Suprapubic skin (tissue), 4 donors: ENCODE data around the gene MAD2L1. TPM values are rescaled to one million over a fixed set of nuclear protein-coding genes. Genes with fewer than 3 reads are reported as not detected.

ENCODE experiments used
- DNase-seq, 2 donors: peaks; one replicate each; pipeline ENCODE4 v3.0.0-alpha.2; 2019; ENCODE audit warnings: low spot score in 2 of 2
- H3K27ac ChIP-seq: fragments of 200-600 bp; sonication (generic); one replicate; pipeline ENCODE4 v1.5.1; 2019
- H3K27me3 ChIP-seq: fragments of 200-600 bp; sonication (generic); one replicate; pipeline ENCODE4 v1.5.1; 2019
- H3K36me3 ChIP-seq: fragments of 200-600 bp; sonication (generic); one replicate; pipeline ENCODE4 v1.5.1; 2019
- H3K4me1 ChIP-seq: fragments of 200-600 bp; sonication (generic); one replicate; pipeline ENCODE4 v1.5.1; 2019
- H3K4me3 ChIP-seq: fragments of 200-600 bp; sonication (generic); one replicate; pipeline ENCODE4 v1.5.1; 2019; ENCODE audit warnings: mild to moderate bottlenecking
- H3K9me3 ChIP-seq: fragments of 200-600 bp; sonication (generic); one replicate; pipeline ENCODE4 v1.5.1; 2019
- CTCF ChIP-seq, 2 donors: fragments of 200-600 bp in 1 of 2; fragments of 450-650 bp in 1 of 2; sonication (generic) in 1 of 2; IDR thresholded peaks; one replicate each; pipeline ENCODE4 v1.5.1; 2016 to 2019; ENCODE audit warnings: antibody characterized with exemption in 2 of 2, mild to moderate bottlenecking in 1 of 2, moderate library complexity in 1 of 2
- EP300 ChIP-seq: sonication (generic); formaldehyde crosslinking; IDR thresholded peaks from one replicate; pipeline ENCODE4 v1.6.1; 2017; ENCODE audit warnings: antibody characterized with exemption
- POLR2A ChIP-seq, 2 donors: fragments of 450-650 bp; IDR thresholded peaks; one replicate each; pipeline ENCODE4 v1.6.1; 2017; ENCODE audit warnings: antibody characterized with exemption in 2 of 2, mild to moderate bottlenecking in 2 of 2, moderate library complexity in 2 of 2
- POLR2AphosphoS5 ChIP-seq, 3 donors: sonication (generic); formaldehyde crosslinking; IDR thresholded peaks; one replicate each; pipeline ENCODE4 v1.6.1; 2017; ENCODE audit warnings: antibody characterized with exemption in 3 of 3
- WGBS: methylation state at CpG from one replicate; pipeline ENCODE4 v1.1.5; 2018; 5-methylcytosine and 5-hydroxymethylcytosine counted together
- total RNA-seq, 4 donors: library from RNA; depleted of rRNA; stranded (reverse); fragments of >200 nt; gene quantifications; one replicate each; pipeline ENCODE4 v1.1.0, GENCODE V29; 2016

Gene MAD2L1
- total RNA-seq, 4 donors from 2014 or later: 0.68 to 3.0 (median 1.3) TPM

- TF ChIP-seq CTCF (IDR thresholded peaks at IDR 0.05) (no peak), POLR2A (IDR thresholded peaks at IDR 0.05) (no peak), EP300 (no peak), POLR2AphosphoS5 (IDR thresholded peaks at IDR 0.05) (no peak)
- no peak overlapping the region for H3K4me3 ChIP-seq
- H3K27me3 ChIP-seq: no peaks in the 10 kb centered on the region
- no peak for DNase-seq
- no peaks in the 10 kb centered on the region for H3K36me3 ChIP-seq
- H3K4me1 ChIP-seq: no peaks in the 10 kb centered on the region
- no peak overlapping the region for H3K27ac ChIP-seq
- no peaks in the 10 kb centered on the region for H3K9me3 ChIP-seq
These were observed 9.2 kb downstream of the MAD2L1 start for GRCh38 chr4:120057416-120057815.

GRCh38 chr4:120056246-120056645, 10.4 kb downstream of the MAD2L1 start:
- H3K4me3 ChIP-seq: no peak overlapping the region
- TF ChIP-seq EP300: no peak
- no peak for TF ChIP-seq CTCF (IDR thresholded peaks at IDR 0.05)
- TF ChIP-seq POLR2A (IDR thresholded peaks at IDR 0.05): no peak
- TF ChIP-seq POLR2AphosphoS5 (IDR thresholded peaks at IDR 0.05): no peak
- no peaks in the 10 kb centered on the region for H3K27me3 ChIP-seq
- H3K4me1 ChIP-seq: no peaks in the 10 kb centered on the region
- no peaks in the 10 kb centered on the region for H3K9me3 ChIP-seq
- no peak for DNase-seq
- no peaks in the 10 kb centered on the region for H3K36me3 ChIP-seq
- no peak overlapping the region for H3K27ac ChIP-seq

GRCh38 chr4:120055795-120056194, 10.9 kb downstream of the MAD2L1 start:
- Histone ChIP-seq H3K27me3 (no peaks in the 10 kb centered on the region), H3K27ac (no peak overlapping the region), H3K9me3 (no peaks in the 10 kb centered on the region), H3K36me3 (no peaks in the 10 kb centered on the region), H3K4me1 (no peaks in the 10 kb centered on the region), H3K4me3 (no peak overlapping the region)
- DNase-seq: no peak
- TF ChIP-seq EP300 (no peak), POLR2AphosphoS5 (IDR thresholded peaks at IDR 0.05) (no peak), POLR2A (IDR thresholded peaks at IDR 0.05) (no peak), CTCF (IDR thresholded peaks at IDR 0.05) (no peak)
- 100% methylated on average over 1 of the region's 1 CpG for WGBS

GRCh38 chr4:120055162-120055561, 11.5 kb downstream of the MAD2L1 start:
- no peak for DNase-seq
- Histone ChIP-seq H3K4me3 (no peak overlapping the region), H3K27ac (no peak overlapping the region), H3K4me1 (no peaks in the 10 kb centered on the region), H3K9me3 (no peaks in the 10 kb centered on the region), H3K36me3 (no peaks in the 10 kb centered on the region), H3K27me3 (no peaks in the 10 kb centered on the region)
- TF ChIP-seq EP300 (no peak), POLR2AphosphoS5 (IDR thresholded peaks at IDR 0.05) (no peak), CTCF (IDR thresholded peaks at IDR 0.05) (no peak), POLR2A (IDR thresholded peaks at IDR 0.05) (no peak)
- 25% methylated on average over 1 of the region's 1 CpG for WGBS

GRCh38 chr4:120053911-120054310, 12.7 kb downstream of the MAD2L1 start:
- Histone ChIP-seq H3K4me1 (no peaks in the 10 kb centered on the region), H3K9me3 (no peaks in the 10 kb centered on the region), H3K27me3 (no peaks in the 10 kb centered on the region), H3K27ac (no peak overlapping the region), H3K36me3 (no peaks in the 10 kb centered on the region), H3K4me3 (no peak overlapping the region)
- TF ChIP-seq POLR2A (IDR thresholded peaks at IDR 0.05) (no peak), POLR2AphosphoS5 (IDR thresholded peaks at IDR 0.05) (no peak), EP300 (no peak), CTCF (IDR thresholded peaks at IDR 0.05) (no peak)
- no peak for DNase-seq
- 68% methylated on average over 1 of the region's 1 CpG for WGBS
